Stomach (tissue), 9 donors: ENCODE measurements around the gene CCDC136. TPM values are rescaled to one million over a fixed set of nuclear protein-coding genes. Genes with fewer than 3 reads are reported as not detected.

ENCODE experiments used
- DNase-seq, 2 donors: peaks; one replicate each; pipeline versions ENCODE4 v3.0.0 to v3.0.0-alpha.2; 2013 to 2019
- H3K27ac ChIP-seq, 5 donors: fragments of 200-600 bp in 4 of 5; sonication (generic) in 4 of 5; one replicate each; pipeline ENCODE4 v1.5.1; 2013 to 2019; ENCODE audit warnings: mild to moderate bottlenecking in 1 of 5, moderate library complexity in 1 of 5
- H3K27me3 ChIP-seq, 3 donors: fragments of 200-600 bp; sonication (generic); one replicate each; pipeline ENCODE4 v1.5.1; 2017 to 2019; ENCODE audit warnings: mixed run types in 1 of 3
- H3K36me3 ChIP-seq, 4 donors: fragments of 200-600 bp; sonication (generic); 1 replicate in 3 of 4; 2 replicates in 1 of 4; pipeline ENCODE4 v1.5.1; 2016 to 2019
- H3K4me1 ChIP-seq, 4 donors: fragments of 200-600 bp; sonication (generic); one replicate each; pipeline ENCODE4 v1.5.1; 2016 to 2019
- H3K4me3 ChIP-seq, 4 donors: fragments of 200-600 bp; sonication (generic) in 3 of 4; one replicate each; pipeline ENCODE4 v1.5.1; 2016 to 2019; ENCODE audit warnings: mild to moderate bottlenecking in 1 of 4
- H3K9me3 ChIP-seq, 4 donors: fragments of 200-600 bp; sonication (generic); one replicate each; pipeline ENCODE4 v1.5.1; 2016 to 2019
- EP300 ChIP-seq: sonication (generic); formaldehyde crosslinking; IDR thresholded peaks from one replicate; pipeline ENCODE4 v1.6.1; 2017; ENCODE audit warnings: antibody characterized with exemption
- POLR2A ChIP-seq, 4 donors: fragments of 450-650 bp; IDR thresholded peaks; one replicate each; pipeline ENCODE4 v1.6.1; 2016; ENCODE audit warnings: antibody characterized with exemption in 4 of 4, control low read depth in 2 of 4, mild to moderate bottlenecking in 1 of 4, moderate library complexity in 1 of 4
- POLR2AphosphoS5 ChIP-seq, 3 donors: sonication (generic); formaldehyde crosslinking; IDR thresholded peaks; one replicate each; pipeline ENCODE4 v1.6.1; 2016; ENCODE audit warnings: antibody characterized with exemption in 3 of 3
- WGBS, 5 donors: extraction: QIAGEN DNeasy Blood & Tissue Kit in 3 of 5; methylation state at CpG; one replicate each; pipeline versions ENCODE4 v1.1.5 to v1.1.7; 2013 to 2018; 5-methylcytosine and 5-hydroxymethylcytosine counted together
- intact Hi-C: fragments of 100-400 bp; cut with DNase I; formaldehyde crosslinking; loops from one replicate; pipeline ENCODE4 v1.15.1; 2023; ENCODE audit warnings: low total_unique reads
- polyA plus RNA-seq, 3 donors: library from polyadenylated mRNA; stranded (reverse); fragments of 200-250 nt; gene quantifications; one replicate each; pipeline ENCODE4 v1.2.3, GENCODE V29; 2013
- total RNA-seq, 5 donors: library from RNA; depleted of rRNA; stranded (reverse); fragments of >200 nt; gene quantifications; one replicate each; pipeline versions ENCODE4 v1.1.0 to v1.2.3, GENCODE V29; 2014 to 2016
- TF ChIP-seq, protein P1 (sequence below), 7 experiments: fragments of 450-650 bp in 4 of 7; fragments of 200-600 bp in 3 of 7; sonication (generic) in 3 of 7; IDR thresholded peaks; one replicate each; pipeline ENCODE4 v1.5.1; 2016 to 2019; ENCODE audit warnings: antibody characterized with exemption in 7 of 7, control low read depth in 2 of 7, mild to moderate bottlenecking in 1 of 7
- donor health status: healthy with polysubstance abuse.
- donor health status: Bipolar disorder and iron deficiency.
- donor health status: healthy.

The CCDC136 gene
- total and polyA plus RNA-seq, 8 donors = 2.3 to 36.8 (median 5.4) TPM

DNA sequence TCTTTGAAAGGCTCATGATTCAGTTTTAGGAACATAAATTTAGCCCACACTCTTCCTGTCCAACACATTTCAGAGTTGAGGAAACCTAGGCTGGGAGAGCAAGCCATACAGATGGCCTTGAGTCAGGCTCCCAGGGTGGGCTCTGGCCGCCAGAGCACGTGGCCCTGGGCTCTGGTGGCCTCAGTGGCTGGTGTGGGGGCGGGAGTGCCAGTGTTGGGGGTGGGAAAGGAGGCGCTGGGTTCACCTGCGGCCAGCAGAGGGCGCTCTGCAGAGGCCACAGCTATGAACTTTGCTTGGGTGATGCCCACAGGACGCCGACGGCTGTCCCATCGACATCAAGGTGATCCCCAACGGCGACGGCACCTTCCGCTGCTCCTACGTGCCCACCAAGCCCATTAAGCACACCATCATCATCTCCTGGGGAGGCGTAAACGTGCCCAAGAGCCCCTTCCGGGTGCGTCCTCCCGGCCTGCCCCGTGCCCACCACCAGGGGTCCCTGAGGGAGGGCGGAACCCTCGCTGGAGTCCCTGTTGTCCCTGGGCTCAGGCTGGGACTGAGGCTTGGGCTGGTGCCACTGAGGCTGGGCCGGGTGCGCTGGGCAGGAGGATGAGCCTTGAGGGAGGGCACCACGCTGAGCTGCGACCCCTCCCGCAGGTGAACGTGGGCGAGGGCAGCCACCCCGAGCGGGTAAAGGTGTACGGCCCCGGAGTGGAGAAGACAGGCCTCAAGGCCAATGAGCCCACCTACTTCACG, 50.3 kb downstream of the CCDC136 start:
- Histone ChIP-seq H3K27ac (peak overlapping the region in 2 of 5 donors; percentile 35 to 95), H3K36me3 (peaks cover 0 to 98% (median 66%) of the 10 kb centered on the region in 4 donors), H3K4me1 (peaks cover 0 to 11% (median 3%) of the 10 kb centered on the region in 4 donors), H3K4me3 (no peak overlapping the region), H3K27me3 (no peaks in the 10 kb centered on the region), H3K9me3 (no peaks in the 10 kb centered on the region)
- no peak for TF ChIP-seq POLR2A (IDR thresholded peaks at IDR 0.05)
- no peak for TF ChIP-seq POLR2AphosphoS5 (IDR thresholded peaks at IDR 0.05)
- TF ChIP-seq, protein P1, sequence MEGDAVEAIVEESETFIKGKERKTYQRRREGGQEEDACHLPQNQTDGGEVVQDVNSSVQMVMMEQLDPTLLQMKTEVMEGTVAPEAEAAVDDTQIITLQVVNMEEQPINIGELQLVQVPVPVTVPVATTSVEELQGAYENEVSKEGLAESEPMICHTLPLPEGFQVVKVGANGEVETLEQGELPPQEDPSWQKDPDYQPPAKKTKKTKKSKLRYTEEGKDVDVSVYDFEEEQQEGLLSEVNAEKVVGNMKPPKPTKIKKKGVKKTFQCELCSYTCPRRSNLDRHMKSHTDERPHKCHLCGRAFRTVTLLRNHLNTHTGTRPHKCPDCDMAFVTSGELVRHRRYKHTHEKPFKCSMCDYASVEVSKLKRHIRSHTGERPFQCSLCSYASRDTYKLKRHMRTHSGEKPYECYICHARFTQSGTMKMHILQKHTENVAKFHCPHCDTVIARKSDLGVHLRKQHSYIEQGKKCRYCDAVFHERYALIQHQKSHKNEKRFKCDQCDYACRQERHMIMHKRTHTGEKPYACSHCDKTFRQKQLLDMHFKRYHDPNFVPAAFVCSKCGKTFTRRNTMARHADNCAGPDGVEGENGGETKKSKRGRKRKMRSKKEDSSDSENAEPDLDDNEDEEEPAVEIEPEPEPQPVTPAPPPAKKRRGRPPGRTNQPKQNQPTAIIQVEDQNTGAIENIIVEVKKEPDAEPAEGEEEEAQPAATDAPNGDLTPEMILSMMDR (IDR thresholded peaks at IDR 0.05) = peak in 5 of 7 experiments; percentile 22 to 84 (median 66)
- intact Hi-C loops = no loop called here
- peak; percentile 53 to 60 for DNase-seq
- WGBS, 5 donors = 42 to 62% (median 55%) methylated on average over 7 to 35 of the region's 35 CpGs

DNA sequence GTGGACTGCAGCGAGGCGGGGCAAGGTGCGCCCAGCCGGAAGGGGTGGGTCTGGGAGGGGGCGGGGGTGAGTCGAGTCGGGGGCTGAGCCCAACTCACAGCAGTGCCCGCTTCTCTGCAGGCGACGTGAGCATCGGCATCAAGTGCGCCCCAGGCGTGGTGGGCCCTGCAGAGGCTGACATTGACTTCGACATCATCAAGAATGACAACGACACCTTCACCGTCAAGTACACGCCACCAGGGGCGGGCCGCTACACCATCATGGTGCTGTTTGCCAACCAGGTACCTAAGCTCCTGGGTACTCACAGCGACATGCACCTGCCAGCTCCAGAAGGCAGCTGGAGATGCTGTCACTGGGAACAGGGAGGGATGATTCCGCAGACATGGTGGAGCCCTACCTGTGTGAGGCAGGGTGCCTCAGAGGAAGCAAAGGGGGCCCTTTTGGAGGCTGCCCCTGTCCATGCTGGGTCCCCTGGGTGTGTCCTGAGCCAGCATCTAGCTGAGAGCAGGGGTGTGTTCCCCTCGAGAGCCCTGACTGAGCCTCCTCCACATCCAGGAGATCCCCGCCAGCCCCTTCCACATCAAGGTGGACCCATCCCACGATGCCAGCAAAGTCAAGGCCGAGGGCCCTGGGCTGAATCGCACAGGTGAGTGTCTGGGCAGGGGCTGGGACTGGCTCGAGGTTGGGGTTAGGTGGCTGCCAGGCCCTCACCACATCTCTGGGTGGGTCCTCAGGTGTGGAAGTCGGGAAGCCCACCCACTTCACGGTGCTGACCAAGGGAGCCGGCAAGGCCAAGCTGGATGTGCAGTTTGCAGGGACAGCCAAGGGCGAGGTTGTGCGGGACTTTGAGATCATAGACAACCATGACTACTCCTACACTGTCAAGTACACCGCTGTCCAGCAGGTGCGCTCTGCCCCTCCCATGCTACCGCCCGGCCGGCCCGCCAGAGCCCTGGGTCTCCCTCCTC, 51.2 kb downstream of the CCDC136 start:
- DNase-seq = no peak
- TF ChIP-seq POLR2AphosphoS5 (IDR thresholded peaks at IDR 0.05) (no peak), POLR2A (IDR thresholded peaks at IDR 0.05) (no peak), EP300 (no peak)
- TF ChIP-seq, protein P1 (IDR thresholded peaks at IDR 0.05) = no peak
- Histone ChIP-seq H3K27me3 (no peaks in the 10 kb centered on the region), H3K4me3 (no peak overlapping the region), H3K4me1 (peaks cover 0 to 11% (median 3%) of the 10 kb centered on the region in 4 donors), H3K36me3 (peaks cover 0 to 98% (median 65%) of the 10 kb centered on the region in 4 donors), H3K9me3 (no peaks in the 10 kb centered on the region), H3K27ac (peak overlapping the region in 1 of 5 donors; percentile 95)
- intact Hi-C loops = no loop called here
- 83 to 95% (median 93%) methylated on average over 15 to 38 of the region's 38 CpGs for WGBS, 5 donors

GRCh38 chr7:128843938-128844621, 52.3 kb downstream of the CCDC136 start:
- peak overlapping the region in 1 of 5 donors; percentile 24 for H3K27ac ChIP-seq
- WGBS, 5 donors = 90 to 94% (median 93%) methylated on average over 15 to 17 of the region's 17 CpGs
- intact Hi-C loops = no loop called here
- H3K36me3 ChIP-seq = peaks cover 0 to 98% (median 62%) of the 10 kb centered on the region in 4 donors
- no peaks in the 10 kb centered on the region for H3K9me3 ChIP-seq
- TF ChIP-seq POLR2AphosphoS5 (IDR thresholded peaks at IDR 0.05) (no peak), EP300 (no peak), POLR2A (IDR thresholded peaks at IDR 0.05) (no peak)
- TF ChIP-seq, protein P1 (IDR thresholded peaks at IDR 0.05) = no peak
- no peaks in the 10 kb centered on the region for H3K27me3 ChIP-seq
- H3K4me1 ChIP-seq = peaks cover 0 to 10% (median 3%) of the 10 kb centered on the region in 4 donors
- DNase-seq = no peak
- no peak overlapping the region for H3K4me3 ChIP-seq
